DND-41 (cell line): ENCODE results near the gene DCK.
"Not testable (repeated sequence)": the region's sequence is repeated elsewhere in the genome, so short reads cannot be mapped to it uniquely, and the experiment has no call there.

Experiments used
- ATAC-seq: fragments of 200-7000 bp; cut with Tn5 transposase; 3 replicates; pipeline ENCODE4 v1.9.1; 2021; ENCODE audit warnings: low read depth; ENCODE audit not compliant: insufficient read depth
- DNase-seq: peaks from one replicate; pipeline ENCODE4 v3.0.0-alpha.2; 2020
- H2AFZ ChIP-seq: 2 replicates; pipeline ENCODE4 v1.6.0; 2012; ENCODE audit warnings: low read depth, low read length
- H3K27ac ChIP-seq: 2 replicates; pipeline ENCODE4 v1.5.1; 2012; ENCODE audit warnings: low read length, inconsistent platforms
- H3K27me3 ChIP-seq: fragments of 200-600 bp; sonication (generic); 2 replicates; pipeline ENCODE4 v1.6.0; 2012; ENCODE audit warnings: low read length, mild to moderate bottlenecking, inconsistent platforms; ENCODE audit not compliant: insufficient read depth, poor library complexity
- H3K36me3 ChIP-seq: 2 replicates; pipeline ENCODE4 v1.5.1; 2012; ENCODE audit warnings: low read length, inconsistent platforms; ENCODE audit not compliant: insufficient read depth
- H3K4me1 ChIP-seq: 2 replicates; pipeline ENCODE4 v1.5.1; 2012; ENCODE audit warnings: mild to moderate bottlenecking, low read length; ENCODE audit not compliant: insufficient read depth
- H3K4me2 ChIP-seq: 2 replicates; pipeline ENCODE4 v1.6.0; 2012; ENCODE audit warnings: mild to moderate bottlenecking, moderate library complexity, low read length, inconsistent platforms; ENCODE audit not compliant: insufficient read depth
- H3K4me3 ChIP-seq, 2 experiments: fragments of 200-600 bp in 1 of 2; shearing (Covaris generic) in 1 of 2; 2 replicates each; pipeline ENCODE4 v1.5.1; 2012 to 2016; ENCODE audit warnings: inconsistent platforms in 2 of 2, low read length in 2 of 2, mild to moderate bottlenecking in 2 of 2, low read depth in 1 of 2, moderate library complexity in 1 of 2
- H3K79me2 ChIP-seq: 2 replicates; pipeline ENCODE4 v1.6.0; 2012; ENCODE audit warnings: low read length, inconsistent platforms; ENCODE audit not compliant: insufficient read depth
- H3K9ac ChIP-seq: 2 replicates; pipeline ENCODE4 v1.6.0; 2012; ENCODE audit warnings: low read depth, mild to moderate bottlenecking, inconsistent platforms, low read length, moderate library complexity
- H3K9me3 ChIP-seq: 2 replicates; pipeline ENCODE4 v1.5.1; 2012; ENCODE audit warnings: low read length, moderate library complexity, mild to moderate bottlenecking, inconsistent platforms; ENCODE audit not compliant: insufficient read depth, severe bottlenecking
- H4K20me1 ChIP-seq: 2 replicates; pipeline ENCODE4 v1.6.0; 2012; ENCODE audit warnings: low read length; ENCODE audit not compliant: insufficient read depth
- CTCF ChIP-seq: IDR thresholded peaks from 2 replicates; pipeline ENCODE4 v1.5.1; 2012; ENCODE audit warnings: borderline replicate concordance, low read length, moderate library complexity, mild to moderate bottlenecking; ENCODE audit not compliant: poor library complexity, severe bottlenecking; ENCODE audit errors: extremely low read depth
- EZH2 ChIP-seq: IDR thresholded peaks from 3 replicates; pipeline ENCODE4 v1.6.1; 2012; ENCODE audit warnings: borderline replicate concordance, low read depth, mild to moderate bottlenecking, moderate library complexity, low read length, inconsistent platforms; ENCODE audit not compliant: severe bottlenecking

Gene DCK

GRCh38 chr4:71052716-71053115, 59.3 kb downstream of the DCK start:
- H2AFZ ChIP-seq, result no peak overlapping the region
- no peak for TF ChIP-seq EZH2
- TF ChIP-seq CTCF, result no peak
- H3K4me3 ChIP-seq, result no peak overlapping the region
- ATAC-seq (no peak), DNase-seq (no peak)
- no peaks in the 10 kb centered on the region for H3K79me2 ChIP-seq
- no peak overlapping the region for H3K27ac ChIP-seq
- no peaks in the 10 kb centered on the region for H3K36me3 ChIP-seq
- no peaks in the 10 kb centered on the region for H3K4me1 ChIP-seq
- H3K9me3 ChIP-seq, result no peaks in the 10 kb centered on the region
- no peaks in the 10 kb centered on the region for H4K20me1 ChIP-seq
- no peak overlapping the region for H3K4me2 ChIP-seq
- no peak overlapping the region for H3K9ac ChIP-seq
- H3K27me3 ChIP-seq, result no peaks in the 10 kb centered on the region

GRCh38 chr4:71053613-71054012, 60.2 kb downstream of the DCK start:
- H3K4me1 ChIP-seq, H3K9ac ChIP-seq, H3K9me3 ChIP-seq, DNase-seq, H3K79me2 ChIP-seq, H3K4me2 ChIP-seq, H3K4me3 ChIP-seq, H2AFZ ChIP-seq, H4K20me1 ChIP-seq, ATAC-seq, H3K27ac ChIP-seq, H3K36me3 ChIP-seq, H3K27me3 ChIP-seq: not testable (repeated sequence)

DNA sequence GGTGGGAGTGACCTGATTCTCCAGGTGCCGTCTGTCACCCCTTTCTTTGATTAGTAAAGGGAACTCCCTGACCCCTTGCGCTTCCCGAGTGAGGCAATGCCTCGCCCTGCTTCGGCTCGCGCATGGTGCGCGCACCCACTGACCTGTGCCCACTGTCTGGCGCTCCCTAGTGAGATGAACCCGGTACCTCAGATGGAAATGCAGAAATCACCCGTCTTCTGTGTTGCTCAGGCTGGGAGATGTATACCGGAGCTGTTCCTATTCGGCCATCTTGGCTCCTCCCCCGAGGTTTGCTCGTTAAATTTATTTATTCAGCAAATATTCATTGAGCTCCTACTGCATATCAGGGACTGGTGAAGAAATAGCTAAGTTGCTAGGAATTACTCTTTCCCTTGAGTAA, 66.1 kb downstream of the DCK start:
- not testable (repeated sequence) for H3K9me3 ChIP-seq, H2AFZ ChIP-seq, DNase-seq, H3K27me3 ChIP-seq, H3K36me3 ChIP-seq, H3K9ac ChIP-seq, ATAC-seq, H3K4me1 ChIP-seq, H3K27ac ChIP-seq, H3K79me2 ChIP-seq, H3K4me2 ChIP-seq, H4K20me1 ChIP-seq, H3K4me3 ChIP-seq

DNA sequence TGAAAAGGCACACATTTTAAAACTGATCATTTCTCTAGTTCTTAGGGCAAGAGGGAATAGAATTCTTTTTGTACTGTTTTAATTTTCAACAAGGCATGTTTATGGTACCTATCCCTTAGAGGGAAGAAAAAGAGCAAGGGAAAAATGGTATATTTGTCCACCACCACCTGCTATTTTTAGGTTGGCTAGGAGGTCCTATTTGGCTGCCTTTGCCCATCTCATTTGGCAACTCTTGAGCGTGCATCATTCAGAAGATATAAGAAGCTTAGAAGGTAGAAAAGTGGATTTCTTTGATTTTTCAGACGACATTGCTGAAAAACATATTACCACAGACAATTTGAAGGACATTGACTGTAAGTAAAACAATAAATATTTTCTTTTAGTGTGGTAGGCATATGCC, 69.0 kb downstream of the DCK start:
- Histone ChIP-seq H3K27me3 (no peaks in the 10 kb centered on the region), H3K27ac (no peak overlapping the region), H3K79me2 (no peaks in the 10 kb centered on the region), H2AFZ (no peak overlapping the region), H3K36me3 (no peaks in the 10 kb centered on the region), H3K9ac (no peak overlapping the region), H4K20me1 (no peaks in the 10 kb centered on the region), H3K9me3 (no peaks in the 10 kb centered on the region), H3K4me1 (no peaks in the 10 kb centered on the region), H3K4me3 (no peak overlapping the region), H3K4me2 (no peak overlapping the region)
- TF ChIP-seq CTCF, result no peak
- TF ChIP-seq EZH2, result no peak
- ATAC-seq (no peak), DNase-seq (no peak)
